Tibial nerve (tissue), 4 donors: ENCODE data around the gene SUPT3H.

Source experiments
- EP300 ChIP-seq, 2 donors: sonication (generic); formaldehyde crosslinking; IDR thresholded peaks; one replicate each; pipeline ENCODE4 v1.6.1; 2017; ENCODE audit warnings: antibody characterized with exemption in 2 of 2, mild to moderate bottlenecking in 1 of 2
- POLR2A ChIP-seq, 2 donors: fragments of 450-650 bp; IDR thresholded peaks; one replicate each; pipeline ENCODE4 v1.6.1; 2017; ENCODE audit warnings: antibody characterized with exemption in 2 of 2, mild to moderate bottlenecking in 2 of 2, moderate library complexity in 2 of 2
- TF ChIP-seq, protein P1 (sequence below), 5 experiments: fragments of 200-600 bp in 3 of 5; fragments of 450-650 bp in 2 of 5; sonication (generic) in 3 of 5; IDR thresholded peaks; one replicate each; pipeline ENCODE4 v1.5.1; 2016 to 2019; ENCODE audit warnings: antibody characterized with exemption in 5 of 5, mild to moderate bottlenecking in 3 of 5, moderate library complexity in 2 of 5

- TF ChIP-seq, protein P1, sequence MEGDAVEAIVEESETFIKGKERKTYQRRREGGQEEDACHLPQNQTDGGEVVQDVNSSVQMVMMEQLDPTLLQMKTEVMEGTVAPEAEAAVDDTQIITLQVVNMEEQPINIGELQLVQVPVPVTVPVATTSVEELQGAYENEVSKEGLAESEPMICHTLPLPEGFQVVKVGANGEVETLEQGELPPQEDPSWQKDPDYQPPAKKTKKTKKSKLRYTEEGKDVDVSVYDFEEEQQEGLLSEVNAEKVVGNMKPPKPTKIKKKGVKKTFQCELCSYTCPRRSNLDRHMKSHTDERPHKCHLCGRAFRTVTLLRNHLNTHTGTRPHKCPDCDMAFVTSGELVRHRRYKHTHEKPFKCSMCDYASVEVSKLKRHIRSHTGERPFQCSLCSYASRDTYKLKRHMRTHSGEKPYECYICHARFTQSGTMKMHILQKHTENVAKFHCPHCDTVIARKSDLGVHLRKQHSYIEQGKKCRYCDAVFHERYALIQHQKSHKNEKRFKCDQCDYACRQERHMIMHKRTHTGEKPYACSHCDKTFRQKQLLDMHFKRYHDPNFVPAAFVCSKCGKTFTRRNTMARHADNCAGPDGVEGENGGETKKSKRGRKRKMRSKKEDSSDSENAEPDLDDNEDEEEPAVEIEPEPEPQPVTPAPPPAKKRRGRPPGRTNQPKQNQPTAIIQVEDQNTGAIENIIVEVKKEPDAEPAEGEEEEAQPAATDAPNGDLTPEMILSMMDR (IDR thresholded peaks at IDR 0.05), result no peak
- TF ChIP-seq POLR2A (IDR thresholded peaks at IDR 0.05), result no peak
- no peak for TF ChIP-seq EP300 (IDR thresholded peaks at IDR 0.05)
These were observed 320.0 kb downstream of the SUPT3H start for GRCh38 chr6:45057711-45058110.
